Skeletal muscle satellite cell (primary cell): ENCODE results near the gene RMI2. TPM values are rescaled to one million over a fixed set of nuclear protein-coding genes. Genes with fewer than 3 reads are reported as not detected.

Experiments used
- small RNA-seq: library from RNA; depleted of rRNA; stranded (forward); fragments of <200 nt; gene quantifications from one replicate; pipeline ENCODE3, GENCODE V24; 2012

The RMI2 gene

Small RNA genes lying within 50 kb of the gene (small RNA-seq; reads per million reads assigned to genes)
- gene AC099489.2 = not detected
- gene MIR548H2 = not detected
- gene RF00019 = not detected
